ENCODE measurements around the gene DPH6.

The DPH6 gene

DNA sequence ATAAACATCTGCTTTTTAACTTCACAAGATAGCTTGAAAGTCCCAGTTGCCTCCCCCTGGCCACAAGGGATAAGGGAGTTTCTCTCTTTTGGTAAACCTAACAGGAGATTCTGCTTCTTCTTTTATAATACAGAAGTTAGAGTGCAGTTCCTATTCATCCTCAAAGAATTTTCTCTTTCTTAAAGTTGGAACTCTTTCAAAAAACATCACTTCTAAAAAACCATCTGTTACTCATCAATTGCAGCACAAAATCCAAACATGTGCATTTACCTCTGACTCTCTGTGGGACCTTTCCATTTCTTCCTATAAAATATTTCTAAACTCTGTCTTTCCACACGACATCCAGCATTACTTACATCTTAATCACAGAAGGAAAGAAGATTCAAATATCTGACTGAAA lies 5.1 kb downstream of the DPH6 start:
- DNase-seq (ENCODE audit: low read depth in 2 of 2): no peak

DNA sequence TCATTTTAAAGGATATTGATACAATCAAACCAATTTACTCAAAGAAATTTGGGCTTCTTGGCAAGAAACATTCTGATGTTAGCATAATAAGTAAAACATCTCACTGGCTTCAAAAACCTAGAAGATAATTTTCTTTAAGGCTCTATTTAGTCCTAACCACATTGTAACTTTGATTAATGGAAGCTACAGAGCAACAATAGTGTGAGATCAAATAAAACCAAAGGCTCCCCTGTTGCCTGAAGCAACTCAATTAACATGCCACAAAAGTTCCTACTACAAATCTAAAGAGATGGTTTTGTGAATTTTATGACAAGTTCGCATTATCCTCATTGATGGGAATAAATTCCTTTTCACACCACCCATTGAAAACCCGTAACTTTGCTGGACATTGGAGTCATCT lies 5.9 kb downstream of the DPH6 start:
- DNase-seq (ENCODE audit: low read depth in 2 of 2): no peak

- no peak for DNase-seq (ENCODE audit: low read depth in 2 of 2)
These were observed 10.5 kb downstream of the DPH6 start for GRCh38 chr15:35535365-35535916.

- no peak for DNase-seq (ENCODE audit: low read depth in 2 of 2)
These were observed 12.5 kb downstream of the DPH6 start for GRCh38 chr15:35533130-35534110.

GRCh38 chr15:35530698-35531097 lies 15.3 kb downstream of the DPH6 start:
- no peak for DNase-seq (ENCODE audit: low read depth in 2 of 2)

- no peak for DNase-seq (ENCODE audit: low read depth in 2 of 2)
These were observed 16.2 kb downstream of the DPH6 start for GRCh38 chr15:35529784-35530183.

- no peak for DNase-seq (ENCODE audit: low read depth in 2 of 2)
These were observed 23.9 kb downstream of the DPH6 start for GRCh38 chr15:35522061-35522460.

- DNase-seq (ENCODE audit: low read depth in 2 of 2): no peak
These were observed 26.3 kb downstream of the DPH6 start for GRCh38 chr15:35519541-35520149.

GRCh38 chr15:35519052-35519451 lies 26.9 kb downstream of the DPH6 start:
- no peak for DNase-seq (ENCODE audit: low read depth in 2 of 2)

GRCh38 chr15:35514759-35515158 lies 31.2 kb downstream of the DPH6 start:
- DNase-seq (ENCODE audit: low read depth in 2 of 2): no peak

DNA sequence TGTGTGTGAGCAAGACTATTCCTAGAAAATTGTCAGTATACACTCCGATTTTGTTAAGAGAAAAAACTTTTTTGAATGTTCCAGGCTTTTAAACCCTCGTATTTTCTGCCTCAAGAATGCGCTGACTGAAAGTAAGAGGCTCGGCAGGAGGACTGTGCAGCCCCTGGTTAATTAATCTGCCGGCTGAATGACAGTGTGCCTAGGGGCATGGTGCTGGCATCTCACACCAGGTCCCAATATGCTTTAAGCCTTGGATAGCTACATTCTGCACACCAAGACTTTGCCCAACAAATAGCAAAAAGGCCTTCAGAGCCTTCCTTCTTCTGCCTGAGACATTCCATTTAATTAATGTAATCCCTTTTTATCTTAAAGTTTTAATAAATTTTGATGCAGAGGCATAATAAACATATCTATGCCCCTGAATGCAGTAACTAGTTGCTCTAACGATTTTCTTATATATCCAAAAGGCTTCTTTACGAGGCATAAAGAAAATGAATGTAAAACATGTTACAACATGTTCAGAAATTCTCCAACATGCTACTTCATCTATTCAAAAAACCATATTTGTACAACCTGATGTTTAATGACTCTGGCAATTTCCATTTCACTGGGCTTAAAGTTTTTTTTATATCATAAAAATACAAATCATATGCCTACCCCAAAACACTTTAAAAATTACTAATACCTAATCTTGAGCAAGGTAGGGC lies 37.9 kb downstream of the DPH6 start:
- no peak for DNase-seq (ENCODE audit: low read depth in 2 of 2)

DNA sequence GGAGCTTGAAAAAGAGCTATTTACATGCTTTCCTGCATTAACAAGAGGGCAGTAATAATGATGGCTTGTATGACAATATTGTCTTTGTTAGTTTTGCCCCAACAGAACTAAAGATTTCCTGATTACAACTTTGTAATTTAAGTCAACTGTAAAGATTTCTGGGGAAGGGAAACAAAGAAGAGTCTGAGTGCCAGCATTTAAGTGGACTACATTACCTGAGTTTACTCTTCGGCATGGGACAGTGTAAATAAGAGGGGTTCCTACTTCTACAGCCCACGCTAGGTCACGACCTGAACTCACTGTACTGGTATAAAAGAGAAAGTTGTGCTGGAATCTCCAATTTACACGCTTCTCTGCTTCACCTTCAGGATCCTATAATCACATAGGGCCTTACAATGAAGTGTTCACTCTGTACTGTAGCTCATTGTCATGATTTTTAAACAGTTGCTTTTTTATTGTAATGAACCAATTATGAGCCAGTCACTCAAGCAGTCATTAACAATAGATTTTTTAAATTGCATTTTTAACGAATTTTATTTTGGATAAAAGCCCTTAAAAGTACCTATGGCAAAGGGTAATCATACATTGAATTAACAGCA lies 39.6 kb downstream of the DPH6 start:
- no peak for DNase-seq (ENCODE audit: low read depth in 2 of 2)

DNA sequence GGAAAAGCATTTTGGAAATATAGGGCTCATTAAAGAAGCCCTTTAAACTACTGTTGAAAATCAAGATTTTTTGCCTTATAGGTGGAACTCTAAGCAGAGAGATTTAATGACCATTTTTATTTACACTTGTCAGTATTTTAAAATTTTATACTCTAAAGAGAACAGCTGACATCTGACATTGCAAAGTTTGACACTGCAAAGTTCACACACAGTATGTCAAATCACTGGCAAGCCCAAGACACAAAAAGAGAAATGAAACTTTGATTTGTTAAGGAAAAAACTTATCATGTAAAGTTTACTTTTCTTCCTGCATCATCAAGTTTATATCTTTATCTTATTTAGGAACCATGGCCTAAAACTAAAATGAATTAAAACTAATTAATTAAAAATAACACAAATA lies 40.2 kb downstream of the DPH6 start:
- no peak for DNase-seq (ENCODE audit: low read depth in 2 of 2)

DNA sequence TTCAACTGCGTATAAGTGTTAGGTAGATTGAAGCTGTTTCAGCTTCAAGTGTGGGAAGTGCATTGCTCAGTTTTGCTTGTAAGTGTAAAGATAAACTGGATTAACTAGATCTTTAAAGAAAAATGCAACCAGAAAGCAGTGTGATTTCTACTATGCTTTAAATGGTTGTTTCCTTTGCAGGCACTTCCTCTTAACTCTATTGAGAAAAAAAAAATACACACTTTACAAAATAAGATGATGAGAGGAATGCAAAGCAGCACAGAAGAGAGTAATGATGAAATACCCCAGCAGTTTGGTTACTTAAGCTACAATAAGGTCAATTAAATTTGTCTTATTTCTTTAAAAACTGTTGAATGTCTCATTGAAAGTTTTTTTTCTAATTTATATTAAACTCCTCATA lies 40.8 kb downstream of the DPH6 start:
- no peak for DNase-seq (ENCODE audit: low read depth in 2 of 2)

GRCh38 chr15:35499723-35500122 lies 46.2 kb downstream of the DPH6 start:
- DNase-seq (ENCODE audit: low read depth in 2 of 2): no peak

- DNase-seq (ENCODE audit: low read depth in 2 of 2): no peak
These were observed 49.4 kb downstream of the DPH6 start for GRCh38 chr15:35496585-35496984.

DNA sequence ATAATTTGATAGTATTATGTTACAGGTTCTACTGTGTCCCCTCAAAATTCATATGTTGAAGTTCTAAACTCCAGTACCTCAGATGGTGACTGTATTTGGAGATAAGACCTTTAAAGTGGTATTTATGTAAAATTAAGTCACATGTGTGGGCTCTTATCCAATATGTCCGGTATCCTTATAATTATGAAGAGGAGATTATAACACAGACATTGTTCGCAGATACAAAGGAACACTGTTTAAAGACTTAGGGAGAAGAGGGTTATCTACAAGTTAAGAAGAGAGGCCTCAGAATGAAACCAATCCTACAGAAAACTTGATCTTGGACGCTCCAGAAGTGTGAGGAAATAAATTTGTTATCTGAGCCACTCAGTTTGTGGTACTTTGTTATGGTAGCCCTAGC lies 50.9 kb downstream of the DPH6 start:
- no peak for DNase-seq (ENCODE audit: low read depth in 2 of 2)

- no peak for DNase-seq (ENCODE audit: low read depth in 2 of 2)
These were observed 54.0 kb downstream of the DPH6 start for GRCh38 chr15:35491999-35492398.

DNA sequence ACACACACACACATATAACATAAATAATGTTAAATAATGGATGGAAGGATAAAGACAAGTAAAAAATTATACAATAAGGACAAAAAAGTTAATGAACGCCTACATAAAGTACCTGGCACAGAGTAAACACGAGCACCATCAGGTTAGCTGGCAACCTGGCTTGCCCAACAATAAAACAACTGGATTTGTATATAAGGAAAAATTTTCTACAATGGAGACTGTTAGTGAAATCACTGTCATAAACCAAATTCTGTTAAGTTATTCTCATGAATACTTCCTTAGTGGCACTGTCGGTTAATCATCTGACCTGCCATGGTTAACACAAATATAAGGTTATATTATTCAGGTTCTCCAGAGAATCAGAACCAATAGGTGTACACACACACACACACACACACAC lies 54.8 kb downstream of the DPH6 start:
- DNase-seq (ENCODE audit: low read depth in 2 of 2): no peak

- no peak for DNase-seq (ENCODE audit: low read depth in 2 of 2)
These were observed 55.5 kb downstream of the DPH6 start for GRCh38 chr15:35490511-35490910.

DNA sequence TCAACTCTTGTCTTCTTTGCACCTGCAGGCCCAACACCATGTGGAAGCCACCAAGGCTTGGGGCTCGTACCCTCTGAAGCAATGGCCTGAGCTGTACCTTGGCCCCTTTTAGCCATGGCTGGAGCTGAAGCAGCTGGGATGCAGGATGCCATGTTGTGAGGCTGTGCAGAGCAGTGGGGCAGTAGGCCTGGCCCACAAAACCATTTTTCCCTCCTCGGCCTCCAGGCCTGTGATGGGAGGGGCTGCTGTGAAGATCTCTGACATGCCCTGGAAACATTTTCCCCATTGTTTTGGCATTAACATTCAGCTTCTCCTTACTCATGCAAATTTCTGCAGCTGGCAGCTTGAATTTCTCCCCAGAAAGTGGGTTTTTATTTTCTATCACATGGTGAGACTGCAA lies 58.5 kb downstream of the DPH6 start:
- DNase-seq (ENCODE audit: low read depth in 2 of 2): no peak

DNA sequence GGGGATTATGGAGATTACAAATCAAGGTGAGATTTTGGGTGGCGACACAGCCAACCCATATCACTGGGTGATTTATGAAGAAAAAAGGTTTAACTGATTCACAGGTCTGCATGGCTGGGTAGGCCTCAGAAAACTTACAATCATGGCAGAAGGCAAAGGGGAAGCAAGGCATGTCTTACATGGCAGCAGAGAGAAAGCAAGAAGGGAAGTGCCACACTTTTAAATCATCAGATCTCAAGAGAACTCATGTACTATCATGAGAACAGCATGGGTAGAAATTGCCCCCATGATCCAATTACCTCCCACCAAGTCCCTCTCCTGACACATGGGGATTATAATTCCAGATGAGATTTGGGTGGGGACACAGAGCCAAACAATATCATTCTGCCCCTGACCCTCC lies 59.7 kb downstream of the DPH6 start:
- DNase-seq (ENCODE audit: low read depth in 2 of 2): no peak

Data from stimulated activated CD4-positive, alpha-beta T cell treated with anti-CD3 and anti-CD28 coated beads, Interleukin-12 subunit alpha, Interleukin-12 subunit beta, amount 100 ng/mL, for 24 hours (primary cell).